Parathyroid adenoma (tissue), 2 donors: ENCODE measurements around the gene SPAG16.
"Not testable (repeated sequence)": the region's sequence is repeated elsewhere in the genome, so short reads cannot be mapped to it uniquely, and the experiment has no call there.

ENCODE experiments used
- H2AFZ ChIP-seq: fragments of 300-600 bp; sonication (generic); one replicate; pipeline ENCODE4 v1.7.0; 2017; ENCODE audit warnings: antibody characterized with exemption, mild to moderate bottlenecking
- H3K27ac ChIP-seq: fragments of 300-600 bp; sonication (generic); one replicate; pipeline ENCODE4 v1.7.0; 2017
- H3K27me3 ChIP-seq: fragments of 300-600 bp; sonication (generic); one replicate; pipeline ENCODE4 v1.7.0; 2017; ENCODE audit warnings: low read length; ENCODE audit not compliant: control insufficient read depth, insufficient read depth
- H3K36me3 ChIP-seq: fragments of 300-600 bp; sonication (generic); one replicate; pipeline ENCODE4 v1.7.0; 2017; ENCODE audit warnings: low read length; ENCODE audit not compliant: control insufficient read depth, insufficient read depth
- H3K4me1 ChIP-seq: fragments of 300-600 bp; sonication (generic); one replicate; pipeline ENCODE4 v1.7.0; 2017; ENCODE audit warnings: control low read depth
- H3K4me2 ChIP-seq: fragments of 300-600 bp; sonication (generic); one replicate; pipeline ENCODE4 v1.7.0; 2017; ENCODE audit warnings: low read length
- H3K4me3 ChIP-seq: fragments of 300-600 bp; sonication (generic); one replicate; pipeline ENCODE4 v1.7.0; 2017; ENCODE audit warnings: low read depth, low read length
- H3K79me2 ChIP-seq: fragments of 300-600 bp; sonication (generic); one replicate; pipeline ENCODE4 v1.7.0; 2017; ENCODE audit warnings: control low read depth
- H3K9ac ChIP-seq: fragments of 300-600 bp; sonication (generic); one replicate; pipeline ENCODE4 v1.7.0; 2017; ENCODE audit warnings: mild to moderate bottlenecking
- H3K9me3 ChIP-seq: fragments of 300-600 bp; sonication (generic); one replicate; pipeline ENCODE4 v1.7.0; 2017; ENCODE audit warnings: low read length; ENCODE audit not compliant: control insufficient read depth
- TF ChIP-seq, protein P1 (sequence below): fragments of 300-600 bp; sonication (generic); IDR thresholded peaks from one replicate; pipeline ENCODE4 v1.7.0; 2017; ENCODE audit warnings: antibody characterized with exemption, mild to moderate bottlenecking
- donor health status: primary hyperparathyroidism.

SPAG16 gene

DNA sequence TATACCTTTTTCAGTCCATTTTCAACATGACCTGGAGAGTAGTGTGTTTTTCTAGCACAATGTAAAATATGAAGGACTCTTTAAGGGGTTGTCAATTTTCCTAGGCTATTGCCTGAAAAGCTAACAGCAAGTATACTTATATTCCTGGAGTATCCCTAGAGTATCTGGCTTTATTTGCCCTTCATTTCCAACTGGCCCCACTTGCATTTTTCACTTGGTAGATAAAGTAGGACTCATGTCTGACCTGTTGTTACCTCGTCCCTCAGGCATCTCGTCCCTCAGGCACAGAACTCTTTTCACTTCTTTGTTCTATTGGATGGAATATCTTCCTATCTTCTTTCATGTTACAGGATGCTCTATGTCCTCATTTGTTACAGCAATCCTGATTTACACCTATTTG lies 69.2 kb downstream of the SPAG16 start:
- Histone ChIP-seq H3K4me2 (no peak overlapping the region), H3K9me3 (no peaks in the 10 kb centered on the region), H3K4me3 (no peak overlapping the region), H3K27ac (no peak overlapping the region), H3K36me3 (no peaks in the 10 kb centered on the region), H3K4me1 (no peaks in the 10 kb centered on the region), H3K9ac (no peak overlapping the region), H2AFZ (no peak overlapping the region), H3K79me2 (no peaks in the 10 kb centered on the region), H3K27me3 (no peaks in the 10 kb centered on the region)
- TF ChIP-seq, protein P1, sequence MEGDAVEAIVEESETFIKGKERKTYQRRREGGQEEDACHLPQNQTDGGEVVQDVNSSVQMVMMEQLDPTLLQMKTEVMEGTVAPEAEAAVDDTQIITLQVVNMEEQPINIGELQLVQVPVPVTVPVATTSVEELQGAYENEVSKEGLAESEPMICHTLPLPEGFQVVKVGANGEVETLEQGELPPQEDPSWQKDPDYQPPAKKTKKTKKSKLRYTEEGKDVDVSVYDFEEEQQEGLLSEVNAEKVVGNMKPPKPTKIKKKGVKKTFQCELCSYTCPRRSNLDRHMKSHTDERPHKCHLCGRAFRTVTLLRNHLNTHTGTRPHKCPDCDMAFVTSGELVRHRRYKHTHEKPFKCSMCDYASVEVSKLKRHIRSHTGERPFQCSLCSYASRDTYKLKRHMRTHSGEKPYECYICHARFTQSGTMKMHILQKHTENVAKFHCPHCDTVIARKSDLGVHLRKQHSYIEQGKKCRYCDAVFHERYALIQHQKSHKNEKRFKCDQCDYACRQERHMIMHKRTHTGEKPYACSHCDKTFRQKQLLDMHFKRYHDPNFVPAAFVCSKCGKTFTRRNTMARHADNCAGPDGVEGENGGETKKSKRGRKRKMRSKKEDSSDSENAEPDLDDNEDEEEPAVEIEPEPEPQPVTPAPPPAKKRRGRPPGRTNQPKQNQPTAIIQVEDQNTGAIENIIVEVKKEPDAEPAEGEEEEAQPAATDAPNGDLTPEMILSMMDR = no peak

DNA sequence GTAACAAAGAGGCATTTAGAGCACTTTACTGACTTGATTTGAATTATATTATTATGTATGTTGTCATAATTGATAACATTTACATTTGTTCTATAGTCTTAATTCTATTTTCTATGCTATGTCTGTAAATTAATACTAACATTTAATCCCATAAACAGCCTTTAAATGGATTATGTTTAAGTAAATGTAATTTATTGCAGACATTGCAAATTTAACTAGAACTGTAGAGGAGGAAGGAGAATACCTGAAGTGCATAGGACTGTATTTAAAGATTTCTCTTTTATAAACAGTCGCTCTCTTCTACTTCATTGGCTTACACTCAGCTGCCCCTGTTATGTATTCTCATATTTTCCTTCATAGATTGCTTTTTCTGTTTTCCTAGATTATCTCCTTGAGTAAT lies 92.4 kb downstream of the SPAG16 start:
- H3K9ac ChIP-seq = no peak overlapping the region
- H3K36me3 ChIP-seq = no peaks in the 10 kb centered on the region
- H3K4me2 ChIP-seq = no peak overlapping the region
- no peaks in the 10 kb centered on the region for H3K9me3 ChIP-seq
- H2AFZ ChIP-seq = no peak overlapping the region
- TF ChIP-seq, protein P1 = no peak
- no peak overlapping the region for H3K4me3 ChIP-seq
- H3K4me1 ChIP-seq = no peaks in the 10 kb centered on the region
- no peaks in the 10 kb centered on the region for H3K27me3 ChIP-seq
- no peaks in the 10 kb centered on the region for H3K79me2 ChIP-seq
- no peak overlapping the region for H3K27ac ChIP-seq

DNA sequence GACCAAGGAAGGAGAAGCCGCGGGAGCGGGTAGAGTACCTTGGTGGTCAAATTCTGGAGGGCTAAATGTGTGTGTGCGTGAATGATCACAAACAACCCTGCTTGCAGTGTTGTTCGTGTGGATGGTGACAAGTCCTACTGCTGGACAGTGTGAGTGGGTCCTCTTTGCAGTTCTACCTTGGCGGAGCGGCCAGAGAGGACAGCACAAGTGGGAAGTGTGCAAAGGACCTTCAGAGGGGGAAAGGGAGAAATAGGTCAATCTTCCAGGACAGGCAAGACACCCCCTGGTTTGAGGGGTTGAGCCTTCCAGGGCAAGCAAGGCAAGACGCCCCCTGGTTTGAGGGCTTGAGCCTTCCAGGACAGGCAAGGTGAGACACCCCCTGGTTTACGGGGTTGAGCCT lies 122.8 kb downstream of the SPAG16 start:
- not testable (repeated sequence) for H3K79me2 ChIP-seq, H3K27me3 ChIP-seq, H3K4me3 ChIP-seq, H3K4me1 ChIP-seq, H3K9me3 ChIP-seq, H3K36me3 ChIP-seq, H3K4me2 ChIP-seq, H3K9ac ChIP-seq, H3K27ac ChIP-seq, H2AFZ ChIP-seq

DNA sequence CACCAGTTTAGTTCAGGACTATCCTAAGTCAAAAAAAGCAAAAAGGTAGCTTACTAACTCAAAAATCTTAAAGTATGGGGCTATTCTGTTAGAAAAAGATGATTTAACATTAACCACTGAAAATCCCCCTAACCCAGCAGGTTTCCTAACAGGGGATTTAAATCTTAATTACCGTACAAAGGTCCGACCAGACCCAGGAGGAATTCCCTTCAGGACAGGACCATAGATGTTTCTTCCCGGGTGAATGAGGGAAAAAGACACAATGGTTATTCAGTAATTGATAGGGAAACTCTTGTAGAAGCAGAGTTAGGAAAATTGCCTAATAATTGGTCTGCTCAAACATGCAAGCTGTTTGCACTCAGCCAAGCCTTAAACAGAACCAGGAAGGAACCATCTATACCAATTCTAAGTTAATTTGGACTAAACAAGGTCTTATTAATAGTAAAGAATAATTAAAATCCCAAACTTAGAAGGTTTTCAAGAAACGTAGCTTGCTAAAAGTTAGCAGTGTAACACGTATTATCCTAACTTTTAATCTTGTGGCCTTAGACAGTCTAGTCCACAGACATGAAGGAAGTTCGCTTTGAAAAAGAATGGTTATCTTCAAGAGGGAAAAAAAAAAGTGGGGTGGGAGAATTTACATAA lies 124.3 kb downstream of the SPAG16 start:
- H2AFZ ChIP-seq, H3K4me1 ChIP-seq, H3K27me3 ChIP-seq, H3K79me2 ChIP-seq, H3K27ac ChIP-seq, H3K36me3 ChIP-seq, H3K9me3 ChIP-seq, H3K4me3 ChIP-seq, H3K9ac ChIP-seq, H3K4me2 ChIP-seq: not testable (repeated sequence)

DNA sequence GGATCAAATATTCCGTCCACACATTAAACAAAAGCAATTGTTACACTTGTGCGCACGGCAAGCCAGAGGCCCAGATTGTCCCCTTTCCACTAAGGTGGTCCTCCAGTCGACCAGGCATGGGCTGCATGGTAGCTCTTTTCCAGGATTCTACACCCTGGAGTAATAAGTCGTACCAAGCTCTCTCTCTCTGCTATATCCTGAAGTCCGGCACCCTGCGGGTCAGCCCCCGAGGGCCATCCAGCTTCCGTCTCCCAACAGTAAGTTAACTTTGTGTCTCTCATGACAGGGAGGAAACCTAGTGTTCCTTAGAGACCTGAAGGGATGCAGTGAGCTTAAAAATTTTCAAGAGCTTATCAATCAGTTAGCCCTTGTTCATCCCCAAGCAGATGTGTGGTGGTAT lies 126.4 kb downstream of the SPAG16 start:
- not testable (repeated sequence) for H3K79me2 ChIP-seq, H3K27me3 ChIP-seq, H3K4me3 ChIP-seq, H3K4me1 ChIP-seq, H3K9ac ChIP-seq, H3K27ac ChIP-seq, H3K4me2 ChIP-seq, H3K9me3 ChIP-seq, H3K36me3 ChIP-seq, H2AFZ ChIP-seq

DNA sequence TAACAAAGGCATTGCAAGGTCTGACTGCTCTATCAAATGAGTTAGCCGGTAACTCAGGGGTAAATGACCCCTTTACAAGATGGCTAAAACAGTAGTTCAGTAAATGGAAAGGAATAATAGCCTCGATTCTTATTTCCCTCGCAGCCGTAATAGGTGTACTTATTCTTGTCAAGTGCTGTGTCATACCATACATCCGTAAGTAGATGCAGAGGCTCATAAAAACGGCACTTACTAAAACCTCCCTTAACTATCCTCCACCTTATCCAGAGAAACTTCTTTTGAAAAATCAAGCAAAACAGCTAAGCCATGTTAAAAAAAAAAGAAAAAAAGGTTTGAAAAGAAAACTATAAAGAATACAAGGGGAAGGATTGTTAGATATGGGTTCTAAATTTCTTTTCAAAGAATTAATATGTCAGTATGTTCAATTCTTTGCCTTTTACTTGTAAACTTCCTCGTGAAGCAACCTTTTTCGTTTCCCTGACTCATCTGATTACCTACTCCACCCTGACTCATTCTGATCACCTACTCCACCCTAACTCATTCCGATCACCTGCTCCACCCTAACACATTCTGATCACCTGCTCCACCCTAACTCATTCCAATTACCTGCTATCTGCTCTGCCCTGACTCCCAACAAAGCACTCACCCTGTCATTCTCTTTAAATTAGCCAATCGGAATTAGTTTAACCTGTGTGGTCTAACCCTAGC lies 127.5 kb downstream of the SPAG16 start:
- no peak overlapping the region for H2AFZ ChIP-seq
- no peaks in the 10 kb centered on the region for H3K4me1 ChIP-seq
- no peaks in the 10 kb centered on the region for H3K9me3 ChIP-seq
- no peak overlapping the region for H3K4me2 ChIP-seq
- TF ChIP-seq, protein P1 = no peak
- no peak overlapping the region for H3K4me3 ChIP-seq
- no peaks in the 10 kb centered on the region for H3K79me2 ChIP-seq
- no peaks in the 10 kb centered on the region for H3K27me3 ChIP-seq
- H3K27ac ChIP-seq = no peak overlapping the region
- no peaks in the 10 kb centered on the region for H3K36me3 ChIP-seq
- H3K9ac ChIP-seq = no peak overlapping the region
